ENCODE data around the gene TRAF2. TPM values are rescaled to one million over a fixed set of nuclear protein-coding genes. Genes with fewer than 3 reads are reported as not detected.

Gene TRAF2
- total and polyA plus RNA-seq, 2 of the 13 experiments (the other 11 are each of a cell fraction or from before 2014, with no cell fraction given), result 12.4 to 13.6 TPM

GRCh38 chr9:136944519-136945332 is 58.4 kb downstream of the TRAF2 start, which contains the start of the genes C8G and FBXW5 (continued):
- TF ChIP-seq NFYB (CRISPR knock-in tag; IDR thresholded peaks at IDR 0.05) (no peak), ZBTB46 (CRISPR knock-in tag; IDR thresholded peaks at IDR 0.05; ENCODE audit: borderline replicate concordance) (no peak), SCMH1 (CRISPR knock-in tag; IDR thresholded peaks at IDR 0.05; ENCODE audit: borderline replicate concordance) (no peak), PRDM4 (CRISPR knock-in tag; IDR thresholded peaks at IDR 0.05; ENCODE audit: borderline replicate concordance) (no peak), FOXP1 (IDR thresholded peaks at IDR 0.05) (no peak), FOXP1 (CRISPR knock-in tag; IDR thresholded peaks at IDR 0.05) (0 out of 2 replicates have a peak, but pooled peaks have one; percentile 31), CHCHD3 (CRISPR knock-in tag; IDR thresholded peaks at IDR 0.05) (no peak), ARNT (IDR thresholded peaks at IDR 0.05) (no peak), HNF4G (IDR thresholded peaks at IDR 0.05; ENCODE audit: borderline replicate concordance, low read depth, low read length) (peak; percentile 69; the same call in 1 of the 2 replicates), HNF4G (CRISPR knock-in tag; IDR thresholded peaks at IDR 0.05; ENCODE audit: borderline replicate concordance, low read depth) (no peak), FOXK2 (IDR thresholded peaks at IDR 0.05) (peak; percentile 57; the same call in 1 of the 2 replicates), RFX3 (CRISPR knock-in tag; IDR thresholded peaks at IDR 0.05) (no peak), ZNF780A (CRISPR knock-in tag; IDR thresholded peaks at IDR 0.05) (no peak), TRIM22 (IDR thresholded peaks at IDR 0.05) (no peak), TFAP4 (IDR thresholded peaks at IDR 0.05; ENCODE audit: borderline replicate concordance, low read depth) (no peak), AHDC1 (CRISPR knock-in tag; IDR thresholded peaks at IDR 0.05; ENCODE audit: borderline replicate concordance) (peak; percentile 56; the same call in 1 of the 2 replicates)
